ENCODE measurements around the gene ATP10B.
"Not testable (repeated sequence)": the region's sequence is repeated elsewhere in the genome, so short reads cannot be mapped to it uniquely, and the experiment has no call there.

Gene ATP10B

DNA sequence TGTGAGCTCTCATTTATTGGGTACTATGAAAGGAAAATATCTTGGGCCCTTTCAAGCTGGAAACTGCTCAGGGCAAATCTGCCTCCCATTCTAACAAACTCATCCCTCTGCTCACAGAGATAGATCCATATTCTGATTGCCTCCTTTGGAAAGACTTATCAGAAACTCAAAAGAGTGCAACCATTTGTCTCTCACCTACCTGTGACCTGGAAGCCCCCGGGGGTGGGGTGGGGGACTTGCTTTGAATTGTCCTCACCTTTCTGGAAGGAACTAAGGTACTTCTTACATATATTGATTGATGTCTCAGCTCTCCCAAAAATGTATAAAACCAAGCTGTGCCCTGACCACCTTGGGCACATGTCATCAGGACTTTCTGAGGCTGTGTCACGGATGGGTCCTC is 125.3 kb downstream of the ATP10B start:
- no peak for DNase-seq (ENCODE audit: low spot score)
- TF ChIP-seq, protein P1, sequence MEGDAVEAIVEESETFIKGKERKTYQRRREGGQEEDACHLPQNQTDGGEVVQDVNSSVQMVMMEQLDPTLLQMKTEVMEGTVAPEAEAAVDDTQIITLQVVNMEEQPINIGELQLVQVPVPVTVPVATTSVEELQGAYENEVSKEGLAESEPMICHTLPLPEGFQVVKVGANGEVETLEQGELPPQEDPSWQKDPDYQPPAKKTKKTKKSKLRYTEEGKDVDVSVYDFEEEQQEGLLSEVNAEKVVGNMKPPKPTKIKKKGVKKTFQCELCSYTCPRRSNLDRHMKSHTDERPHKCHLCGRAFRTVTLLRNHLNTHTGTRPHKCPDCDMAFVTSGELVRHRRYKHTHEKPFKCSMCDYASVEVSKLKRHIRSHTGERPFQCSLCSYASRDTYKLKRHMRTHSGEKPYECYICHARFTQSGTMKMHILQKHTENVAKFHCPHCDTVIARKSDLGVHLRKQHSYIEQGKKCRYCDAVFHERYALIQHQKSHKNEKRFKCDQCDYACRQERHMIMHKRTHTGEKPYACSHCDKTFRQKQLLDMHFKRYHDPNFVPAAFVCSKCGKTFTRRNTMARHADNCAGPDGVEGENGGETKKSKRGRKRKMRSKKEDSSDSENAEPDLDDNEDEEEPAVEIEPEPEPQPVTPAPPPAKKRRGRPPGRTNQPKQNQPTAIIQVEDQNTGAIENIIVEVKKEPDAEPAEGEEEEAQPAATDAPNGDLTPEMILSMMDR (IDR thresholded peaks at IDR 0.05; ENCODE audit: extremely low read depth, insufficient read depth, missing control alignments) = no peak
- in situ Hi-C loops (cut with MboI; ENCODE audit: low pct_unique_long_range_greater_than_20kb, low sequenced_read_pairs, unreplicated experiment) = no loop called here

DNA sequence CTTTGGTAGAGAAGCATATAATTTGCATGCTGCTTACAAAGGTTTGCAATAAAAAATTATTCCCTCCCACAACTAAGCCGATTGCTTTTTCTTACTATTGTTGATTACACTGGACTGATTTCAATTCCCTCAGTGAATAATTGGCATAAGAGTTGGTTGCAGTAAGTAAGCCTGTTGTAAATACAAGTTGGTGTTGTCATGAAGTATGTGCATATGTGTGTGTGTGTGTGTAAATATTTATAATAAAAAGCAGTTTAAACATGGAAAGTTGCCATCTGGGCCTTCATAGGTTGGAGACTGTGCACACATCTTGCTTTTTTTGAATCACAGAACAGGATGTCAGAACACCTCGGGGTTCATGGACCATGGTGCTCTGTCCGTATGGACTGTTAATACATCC is 131.2 kb downstream of the ATP10B start:
- TF ChIP-seq, protein P1 (IDR thresholded peaks at IDR 0.05; ENCODE audit: extremely low read depth, insufficient read depth, missing control alignments) = no peak
- in situ Hi-C loops (cut with MboI; ENCODE audit: low pct_unique_long_range_greater_than_20kb, low sequenced_read_pairs, unreplicated experiment) = no loop called here
- DNase-seq (ENCODE audit: low spot score) = no peak

DNA sequence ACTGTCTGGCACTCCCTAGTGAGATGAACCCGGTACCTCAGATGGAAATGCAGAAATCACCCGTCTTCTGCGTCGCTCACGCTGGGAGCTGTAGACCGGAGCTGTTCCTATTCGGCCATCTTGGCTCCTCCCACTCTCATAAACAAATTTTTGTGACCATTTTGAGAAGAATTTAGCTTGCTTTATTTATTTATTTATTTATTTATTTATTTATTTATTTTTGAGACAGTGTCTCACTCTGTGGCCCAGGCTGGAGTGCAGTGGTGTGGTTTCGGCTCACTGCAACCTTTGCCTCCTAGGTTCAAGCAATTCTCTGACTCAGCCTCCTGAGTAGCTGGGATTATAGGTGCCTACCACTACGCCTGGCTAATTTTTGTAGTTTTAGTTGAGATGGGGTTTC is 136.5 kb downstream of the ATP10B start:
- in situ Hi-C loops (cut with MboI; ENCODE audit: low pct_unique_long_range_greater_than_20kb, low sequenced_read_pairs, unreplicated experiment) = not testable (repeated sequence)

DNA sequence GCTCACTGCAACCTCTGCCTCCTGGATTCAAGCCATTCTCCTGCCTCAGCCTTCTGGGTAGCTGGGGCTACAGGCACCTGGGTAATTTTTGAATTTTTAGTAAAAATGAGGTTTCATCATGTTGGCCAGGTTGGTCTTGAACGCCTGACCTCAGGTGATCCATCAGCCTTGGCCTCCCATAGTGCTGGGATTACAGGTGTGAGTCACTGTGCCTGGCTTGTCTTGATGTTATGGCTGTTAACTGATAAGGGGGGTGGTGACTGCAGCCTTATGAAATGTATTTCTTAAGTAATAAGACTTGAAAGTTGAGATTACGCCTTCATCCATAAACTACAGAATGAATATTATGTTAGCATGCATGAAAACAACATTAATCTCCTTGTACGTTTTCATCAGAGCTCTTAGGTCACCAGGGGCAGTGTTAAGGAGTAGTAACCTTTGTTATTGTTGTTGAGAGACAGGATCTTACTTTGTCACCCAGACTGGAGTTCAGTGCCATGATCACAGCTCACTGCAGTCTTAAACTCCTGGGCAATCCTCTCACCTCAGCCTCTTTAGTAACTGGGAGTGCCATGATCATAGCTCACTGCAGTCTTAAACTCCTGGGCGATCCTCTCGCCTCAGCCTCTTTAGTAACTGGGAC is 148.3 kb downstream of the ATP10B start:
- TF ChIP-seq, protein P1 (IDR thresholded peaks at IDR 0.05; ENCODE audit: extremely low read depth, insufficient read depth, missing control alignments) = no peak
- in situ Hi-C loops (cut with MboI; ENCODE audit: low pct_unique_long_range_greater_than_20kb, low sequenced_read_pairs, unreplicated experiment) = no loop called here

More for the DNA sequence above, 136.5 kb downstream of the ATP10B start:
- not testable (repeated sequence) for DNase-seq (ENCODE audit: low spot score)

DNA sequence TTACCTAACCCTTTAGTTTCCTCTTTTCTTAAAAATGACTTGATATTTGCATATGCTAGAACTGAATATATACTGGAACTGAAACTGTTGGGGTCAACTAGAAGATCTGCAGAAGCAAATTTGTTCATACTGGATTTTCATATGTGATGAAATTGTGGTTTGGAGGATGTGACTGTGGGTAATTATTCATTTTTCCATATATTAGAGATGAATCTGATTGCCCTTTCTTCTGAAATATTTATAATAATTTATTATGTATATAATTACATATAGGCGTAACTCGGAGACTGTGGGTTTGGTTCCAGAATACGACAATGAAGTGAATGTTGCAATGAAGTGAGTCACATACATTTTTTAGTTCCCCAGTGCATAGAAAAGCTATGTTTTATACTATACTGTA is 149.1 kb downstream of the ATP10B start:
- no peak for DNase-seq (ENCODE audit: low spot score)
- in situ Hi-C loops (cut with MboI; ENCODE audit: low pct_unique_long_range_greater_than_20kb, low sequenced_read_pairs, unreplicated experiment) = no loop called here
- TF ChIP-seq, protein P1 (IDR thresholded peaks at IDR 0.05; ENCODE audit: extremely low read depth, insufficient read depth, missing control alignments) = no peak

More for the DNA sequence above, 148.3 kb downstream of the ATP10B start:
- no peak for DNase-seq (ENCODE audit: low spot score)

DNA sequence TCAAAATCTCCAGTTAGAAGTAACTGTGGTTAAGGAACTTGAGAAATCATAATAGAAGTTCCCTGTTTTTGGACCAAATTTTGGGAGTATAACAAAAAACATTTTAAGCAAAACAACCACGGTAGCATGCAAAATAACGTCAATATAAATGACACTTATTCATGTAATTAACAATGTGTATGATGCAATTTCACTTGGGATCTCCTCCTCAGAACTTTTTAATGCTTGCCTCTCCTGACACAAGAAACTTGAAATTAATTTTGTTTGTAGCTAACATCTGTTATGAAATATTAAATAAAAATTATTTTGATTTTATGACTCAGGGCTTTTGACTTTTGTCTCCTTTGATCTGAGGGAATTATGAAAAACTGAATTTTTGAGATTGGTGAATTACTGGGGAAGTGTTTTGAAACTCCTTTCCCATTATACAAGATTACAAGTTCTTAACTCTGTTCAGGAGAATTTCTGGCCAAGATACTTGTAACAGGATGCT is 149.7 kb downstream of the ATP10B start:
- no peak for DNase-seq (ENCODE audit: low spot score)
- in situ Hi-C loops (cut with MboI; ENCODE audit: low pct_unique_long_range_greater_than_20kb, low sequenced_read_pairs, unreplicated experiment) = no loop called here
- TF ChIP-seq, protein P1 (IDR thresholded peaks at IDR 0.05; ENCODE audit: extremely low read depth, insufficient read depth, missing control alignments) = no peak

DNA sequence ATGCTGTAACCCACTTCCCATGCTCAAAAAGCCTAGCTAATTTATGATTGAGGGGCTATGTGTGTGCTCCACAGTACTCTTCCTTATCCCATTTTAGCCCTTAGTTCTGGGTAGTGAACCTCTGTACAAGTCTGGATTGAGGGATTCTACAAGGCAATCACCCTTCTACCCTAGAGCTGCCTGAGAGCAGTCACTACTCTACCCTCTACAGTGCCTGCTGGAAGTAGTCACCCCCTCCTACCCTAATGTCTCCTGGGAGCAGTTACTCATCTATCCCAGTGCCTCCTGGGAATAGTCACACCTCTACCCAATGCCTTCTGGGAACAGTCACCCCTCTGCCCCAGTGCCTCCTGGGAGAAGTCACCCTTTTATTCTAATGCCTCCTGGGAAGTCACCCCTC is 150.6 kb downstream of the ATP10B start:
- DNase-seq (ENCODE audit: low spot score) = no peak
- TF ChIP-seq, protein P1 (IDR thresholded peaks at IDR 0.05; ENCODE audit: extremely low read depth, insufficient read depth, missing control alignments) = no peak
- in situ Hi-C loops (cut with MboI; ENCODE audit: low pct_unique_long_range_greater_than_20kb, low sequenced_read_pairs, unreplicated experiment) = no loop called here
